ENCODE measurements around the gene SLC19A2. TPM values are rescaled to one million over a fixed set of nuclear protein-coding genes. Genes with fewer than 3 reads are reported as not detected.

SLC19A2 gene
- polyA plus RNA-seq, 1 of the 3 experiments (the other 2 are of a cell fraction) = 3.4 TPM

GRCh38 chr1:169487133-169487532, 1.4 kb upstream of the SLC19A2 start (continued):
- TF ChIP-seq REST (IDR thresholded peaks at IDR 0.05; ENCODE audit: low read depth, low read length) = no peak

GRCh38 chr1:169486281-169487051, 722 bp upstream of the SLC19A2 start:
- peak overlapping the region; percentile 92 for H3K4me2 ChIP-seq
- peaks cover 29% of the 10 kb centered on the region; the same call in 1 of the 2 replicates for H3K79me2 ChIP-seq (ENCODE audit: insufficient read depth)
- H3K36me3 ChIP-seq (replicated peaks in 1 of 2; ENCODE audit: control insufficient read depth in 1 of 2, insufficient read depth in 2 of 2, low read length in 1 of 2) = no peaks in the 10 kb centered on the region
- H3K9me3 ChIP-seq = no peaks in the 10 kb centered on the region
- H3K9me2 ChIP-seq = no peaks in the 10 kb centered on the region
- no peaks in the 10 kb centered on the region for H3K27me3 ChIP-seq (ENCODE audit: insufficient read depth)
- H3K9ac ChIP-seq = peak overlapping the region; percentile 86
- H3K4me3 ChIP-seq (ENCODE audit: low read depth in 2 of 2, low read length in 1 of 2) = peak overlapping the region; percentile 78 to 92
- WGBS (ENCODE audit: low lambda C conversion rate) = 20% methylated on average over 14 of the region's 14 CpGs
- H4K20me1 ChIP-seq (ENCODE audit: insufficient read depth) = no peaks in the 10 kb centered on the region
- CTCF ChIA-PET = interaction anchor here (0.7 to 1.5 kb wide), 7 partner anchors 20 to 125 kb away, joined by 3 to 4 read pairs (median 3); no protein-coding TSS in a partner anchor
- POLR2A ChIA-PET = interaction anchor here (0.7 to 1.3 kb wide), 4 partner anchors 59 to 1045 kb away, joined by 3 to 7 read pairs (median 3); partner anchors contain the start of genes BLZF1 and CCDC181
- H3F3A ChIP-seq (replicated peaks; ENCODE audit: insufficient read depth) = peaks cover 14% of the 10 kb centered on the region
- peaks cover 10 to 31% of the 10 kb centered on the region in 2 experiments for H3K4me1 ChIP-seq (ENCODE audit: control insufficient read depth in 1 of 2, insufficient read depth in 2 of 2, low read depth in 1 of 2, low read length in 1 of 2)
- peak overlapping the region; percentile 92 to 96 for H3K27ac ChIP-seq (ENCODE audit: low read depth in 2 of 2, low read length in 1 of 2)
- TF ChIP-seq SMC3 (IDR thresholded peaks at IDR 0.05; ENCODE audit: low read depth, low read length) (no peak), YY1 (IDR thresholded peaks at IDR 0.05; ENCODE audit: low read depth) (peak; percentile 64; the same call in 1 of the 2 replicates)
- peak overlapping the region; percentile 91 for H2AFZ ChIP-seq (ENCODE audit: low read depth)
- no peak for DNase-seq

- Histone ChIP-seq H3F3A (replicated peaks; ENCODE audit: insufficient read depth) (peaks cover 14% of the 10 kb centered on the region), H3K4me2 (peak overlapping the region; percentile 92), H3K79me2 (ENCODE audit: insufficient read depth) (peaks cover 39% of the 10 kb centered on the region; the same call in 1 of the 2 replicates), H3K27ac (ENCODE audit: low read depth in 2 of 2, low read length in 1 of 2) (peak overlapping the region; percentile 85 to 92), H4K20me1 (ENCODE audit: insufficient read depth) (no peaks in the 10 kb centered on the region), H3K4me3 (ENCODE audit: low read depth in 2 of 2, low read length in 1 of 2) (peak overlapping the region; percentile 78 to 92), H3K9ac (peak overlapping the region; percentile 86), H3K4me1 (ENCODE audit: control insufficient read depth in 1 of 2, insufficient read depth in 2 of 2, low read depth in 1 of 2, low read length in 1 of 2) (peaks cover 10 to 31% of the 10 kb centered on the region in 2 experiments), H3K36me3 (replicated peaks in 1 of 2; ENCODE audit: control insufficient read depth in 1 of 2, insufficient read depth in 2 of 2, low read length in 1 of 2) (no peaks in the 10 kb centered on the region), H2AFZ (ENCODE audit: low read depth) (peak overlapping the region; percentile 85), H3K9me3 (no peaks in the 10 kb centered on the region), H3K27me3 (ENCODE audit: insufficient read depth) (no peaks in the 10 kb centered on the region), H3K9me2 (no peaks in the 10 kb centered on the region)
- ChIA-PET POLR2A (no interaction called here), CTCF (no interaction called here)
- 17% methylated on average over 15 of the region's 15 CpGs for WGBS (ENCODE audit: low lambda C conversion rate)
- peak; percentile 44 for DNase-seq
- TF ChIP-seq TAF1 (IDR thresholded peaks at IDR 0.05; ENCODE audit: borderline replicate concordance, low read depth, low read length) (no peak), MAX (IDR thresholded peaks at IDR 0.05; ENCODE audit: low read depth) (peak; percentile 87; the same call in 1 of the 2 replicates)
Measured at GRCh38 chr1:169484683-169485430, 887 bp downstream of the SLC19A2 start.

Measured in SK-N-SH (cell line).